ENCODE data around the gene TANGO2.

TANGO2 gene

GRCh38 chr22:20022978-20023613 lies 2.2 kb downstream of the TANGO2 start:
- H3K4me1 ChIP-seq (ENCODE audit: control insufficient read depth, low read depth, low read length), result peaks cover 2% of the 10 kb centered on the region

GRCh38 chr22:20024225-20024624 lies 3.3 kb downstream of the TANGO2 start:
- Histone ChIP-seq H3K27ac (ENCODE audit: low read depth, low read length) (no peak overlapping the region), H2AK5ac (ENCODE audit: low read length) (no peak overlapping the region), H3K79me2 (ENCODE audit: control insufficient read depth, insufficient read depth, low read length) (no peaks in the 10 kb centered on the region), H3K4me2 (ENCODE audit: low read length) (no peak overlapping the region), H3K9ac (ENCODE audit: low read length) (no peak overlapping the region), H4K5ac (ENCODE audit: low read length) (no peak overlapping the region), H2BK5ac (ENCODE audit: low read length) (no peak overlapping the region), H3K79me1 (ENCODE audit: low read length) (peaks cover 2% of the 10 kb centered on the region), H3K18ac (ENCODE audit: low read length) (no peak overlapping the region), H3K27me3 (ENCODE audit: insufficient read depth, low read length, poor library complexity) (no peaks in the 10 kb centered on the region), H3K4me3 (ENCODE audit: low read length) (no peak overlapping the region), H2BK120ac (ENCODE audit: low read depth, low read length) (no peak overlapping the region), H3K23ac (ENCODE audit: low read length) (no peak overlapping the region), H4K8ac (ENCODE audit: low read depth, low read length) (no peak overlapping the region), H3K56ac (ENCODE audit: low read length) (no peak overlapping the region), H3K4me1 (ENCODE audit: control insufficient read depth, low read depth, low read length) (peaks cover 2% of the 10 kb centered on the region), H3K36me3 (ENCODE audit: control insufficient read depth, insufficient read depth, low read length) (no peaks in the 10 kb centered on the region), H2BK15ac (replicated peaks; ENCODE audit: low read depth) (no peak overlapping the region), H3K4ac (ENCODE audit: low read depth, low read length) (no peak overlapping the region)
- no peak for DNase-seq
- no CpG with 5 or more reads among the region's 13 CpGs for WGBS (ENCODE audit: extremely low coverage, insufficient coverage, low lambda C conversion rate)

More at GRCh38 chr22:20022978-20023613, 2.2 kb downstream of the TANGO2 start:
- H2BK5ac ChIP-seq (ENCODE audit: low read length), result no peak overlapping the region
- H3K56ac ChIP-seq (ENCODE audit: low read length), result no peak overlapping the region
- no peak overlapping the region for H2BK15ac ChIP-seq (replicated peaks; ENCODE audit: low read depth)
- H3K4me3 ChIP-seq (ENCODE audit: low read length), result no peak overlapping the region
- no peak overlapping the region for H3K9ac ChIP-seq (ENCODE audit: low read length)
- H3K79me1 ChIP-seq (ENCODE audit: low read length), result peaks cover 2% of the 10 kb centered on the region
- peaks cover 4% of the 10 kb centered on the region for H3K27me3 ChIP-seq (ENCODE audit: insufficient read depth, low read length, poor library complexity)
- no CpG with 5 or more reads among the region's 10 CpGs for WGBS (ENCODE audit: extremely low coverage, insufficient coverage, low lambda C conversion rate)
- H2AK5ac ChIP-seq (ENCODE audit: low read length), result no peak overlapping the region
- no peak for DNase-seq
- H4K8ac ChIP-seq (ENCODE audit: low read depth, low read length), result no peak overlapping the region
- H3K23ac ChIP-seq (ENCODE audit: low read length), result peak overlapping the region; percentile 54
- no peak overlapping the region for H2BK120ac ChIP-seq (ENCODE audit: low read depth, low read length)
- no peak overlapping the region for H3K4me2 ChIP-seq (ENCODE audit: low read length)
- no peak overlapping the region for H4K5ac ChIP-seq (ENCODE audit: low read length)
- no peak overlapping the region for H3K27ac ChIP-seq (ENCODE audit: low read depth, low read length)
- H3K36me3 ChIP-seq (ENCODE audit: control insufficient read depth, insufficient read depth, low read length), result no peaks in the 10 kb centered on the region
- no peak overlapping the region for H3K4ac ChIP-seq (ENCODE audit: low read depth, low read length)
- H3K18ac ChIP-seq (ENCODE audit: low read length), result no peak overlapping the region
- H3K79me2 ChIP-seq (ENCODE audit: control insufficient read depth, insufficient read depth, low read length), result no peaks in the 10 kb centered on the region

GRCh38 chr22:20024650-20025397 lies 3.9 kb downstream of the TANGO2 start:
- Histone ChIP-seq H3K79me2 (ENCODE audit: control insufficient read depth, insufficient read depth, low read length) (no peaks in the 10 kb centered on the region), H3K27ac (ENCODE audit: low read depth, low read length) (no peak overlapping the region), H4K5ac (ENCODE audit: low read length) (no peak overlapping the region), H3K4me1 (ENCODE audit: control insufficient read depth, low read depth, low read length) (peaks cover 2% of the 10 kb centered on the region), H2BK15ac (replicated peaks; ENCODE audit: low read depth) (no peak overlapping the region), H3K4ac (ENCODE audit: low read depth, low read length) (no peak overlapping the region), H2BK120ac (ENCODE audit: low read depth, low read length) (no peak overlapping the region), H2AK5ac (ENCODE audit: low read length) (no peak overlapping the region), H3K18ac (ENCODE audit: low read length) (no peak overlapping the region), H4K8ac (ENCODE audit: low read depth, low read length) (no peak overlapping the region), H3K56ac (ENCODE audit: low read length) (no peak overlapping the region), H3K9ac (ENCODE audit: low read length) (no peak overlapping the region), H2BK5ac (ENCODE audit: low read length) (no peak overlapping the region), H3K79me1 (ENCODE audit: low read length) (peaks cover 2% of the 10 kb centered on the region), H3K36me3 (ENCODE audit: control insufficient read depth, insufficient read depth, low read length) (no peaks in the 10 kb centered on the region), H3K27me3 (ENCODE audit: insufficient read depth, low read length, poor library complexity) (no peaks in the 10 kb centered on the region), H3K4me2 (ENCODE audit: low read length) (no peak overlapping the region), H3K4me3 (ENCODE audit: low read length) (no peak overlapping the region), H3K23ac (ENCODE audit: low read length) (no peak overlapping the region)
- WGBS (ENCODE audit: extremely low coverage, insufficient coverage, low lambda C conversion rate), result no CpG with 5 or more reads among the region's 15 CpGs
- DNase-seq, result no peak

GRCh38 chr22:20025401-20026203 lies 4.7 kb downstream of the TANGO2 start:
- Histone ChIP-seq H3K79me2 (ENCODE audit: control insufficient read depth, insufficient read depth, low read length) (no peaks in the 10 kb centered on the region), H2AK5ac (ENCODE audit: low read length) (no peak overlapping the region), H3K4ac (ENCODE audit: low read depth, low read length) (no peak overlapping the region), H3K23ac (ENCODE audit: low read length) (no peak overlapping the region), H2BK120ac (ENCODE audit: low read depth, low read length) (no peak overlapping the region), H4K8ac (ENCODE audit: low read depth, low read length) (no peak overlapping the region), H3K36me3 (ENCODE audit: control insufficient read depth, insufficient read depth, low read length) (no peaks in the 10 kb centered on the region), H3K27ac (ENCODE audit: low read depth, low read length) (no peak overlapping the region), H4K5ac (ENCODE audit: low read length) (no peak overlapping the region), H3K9ac (ENCODE audit: low read length) (no peak overlapping the region), H3K56ac (ENCODE audit: low read length) (no peak overlapping the region), H3K4me2 (ENCODE audit: low read length) (no peak overlapping the region), H3K4me3 (ENCODE audit: low read length) (no peak overlapping the region), H3K79me1 (ENCODE audit: low read length) (peaks cover 2% of the 10 kb centered on the region), H3K18ac (ENCODE audit: low read length) (no peak overlapping the region), H2BK5ac (ENCODE audit: low read length) (no peak overlapping the region), H3K4me1 (ENCODE audit: control insufficient read depth, low read depth, low read length) (no peaks in the 10 kb centered on the region), H3K27me3 (ENCODE audit: insufficient read depth, low read length, poor library complexity) (no peaks in the 10 kb centered on the region), H2BK15ac (replicated peaks; ENCODE audit: low read depth) (no peak overlapping the region)
- no CpG with 5 or more reads among the region's 13 CpGs for WGBS (ENCODE audit: extremely low coverage, insufficient coverage, low lambda C conversion rate)
- no peak for DNase-seq

- Histone ChIP-seq H3K27ac (ENCODE audit: low read depth, low read length) (no peak overlapping the region), H3K36me3 (ENCODE audit: control insufficient read depth, insufficient read depth, low read length) (no peaks in the 10 kb centered on the region)
- no CpG with 5 or more reads among the region's 13 CpGs for WGBS (ENCODE audit: extremely low coverage, insufficient coverage, low lambda C conversion rate)
Measured at GRCh38 chr22:20026204-20026908, 5.4 kb downstream of the TANGO2 start.

More at GRCh38 chr22:20026204-20026908, 5.4 kb downstream of the TANGO2 start:
- no peak overlapping the region for H2BK5ac ChIP-seq (ENCODE audit: low read length)
- H3K4me1 ChIP-seq (ENCODE audit: control insufficient read depth, low read depth, low read length), result no peaks in the 10 kb centered on the region
- no peak overlapping the region for H3K4me2 ChIP-seq (ENCODE audit: low read length)
- no peak overlapping the region for H3K56ac ChIP-seq (ENCODE audit: low read length)
- H3K4ac ChIP-seq (ENCODE audit: low read depth, low read length), result no peak overlapping the region
- H4K8ac ChIP-seq (ENCODE audit: low read depth, low read length), result no peak overlapping the region
- no peak for DNase-seq
- H3K4me3 ChIP-seq (ENCODE audit: low read length), result no peak overlapping the region
- H3K18ac ChIP-seq (ENCODE audit: low read length), result no peak overlapping the region
- no peak overlapping the region for H2BK15ac ChIP-seq (replicated peaks; ENCODE audit: low read depth)
- no peak overlapping the region for H2BK120ac ChIP-seq (ENCODE audit: low read depth, low read length)
- H4K5ac ChIP-seq (ENCODE audit: low read length), result no peak overlapping the region
- H2AK5ac ChIP-seq (ENCODE audit: low read length), result no peak overlapping the region
- no peaks in the 10 kb centered on the region for H3K27me3 ChIP-seq (ENCODE audit: insufficient read depth, low read length, poor library complexity)
- H3K9ac ChIP-seq (ENCODE audit: low read length), result no peak overlapping the region
- H3K23ac ChIP-seq (ENCODE audit: low read length), result no peak overlapping the region
- H3K79me1 ChIP-seq (ENCODE audit: low read length), result peaks cover 2% of the 10 kb centered on the region
- H3K79me2 ChIP-seq (ENCODE audit: control insufficient read depth, insufficient read depth, low read length), result no peaks in the 10 kb centered on the region
